Ishikawa (cell line): ENCODE measurements around the gene FRS2.

Experiments
- CEBPB ChIP-seq: IDR thresholded peaks from 2 replicates; pipeline ENCODE4 v1.6.1; 2012
- CREB1 ChIP-seq: IDR thresholded peaks from 2 replicates; pipeline ENCODE4 v1.6.1; 2012; ENCODE audit warnings: low read depth
- EGR1 ChIP-seq: IDR thresholded peaks from 2 replicates; pipeline ENCODE4 v1.6.1; 2012
- EP300 ChIP-seq: IDR thresholded peaks from 2 replicates; pipeline ENCODE4 v1.6.1; 2012; ENCODE audit warnings: borderline replicate concordance
- FOXM1 ChIP-seq: IDR thresholded peaks from 2 replicates; pipeline ENCODE4 v1.6.1; 2012; ENCODE audit warnings: low read depth, borderline replicate concordance
- NFIC ChIP-seq: IDR thresholded peaks from 2 replicates; pipeline ENCODE4 v1.6.1; 2012
- RAD21 ChIP-seq: IDR thresholded peaks from 2 replicates; pipeline ENCODE4 v1.6.1; 2012; ENCODE audit warnings: low read depth
- TAF1 ChIP-seq: IDR thresholded peaks from 2 replicates; pipeline ENCODE4 v1.6.1; 2012; ENCODE audit warnings: low read depth, mild to moderate bottlenecking
- TCF12 ChIP-seq: IDR thresholded peaks from 2 replicates; pipeline ENCODE4 v1.6.1; 2012; ENCODE audit warnings: low read depth
- TEAD4 ChIP-seq: IDR thresholded peaks from 2 replicates; pipeline ENCODE4 v1.6.1; 2012
- YY1 ChIP-seq: IDR thresholded peaks from 2 replicates; pipeline ENCODE4 v1.6.1; 2012; ENCODE audit warnings: low read depth
- ZBTB7A ChIP-seq: IDR thresholded peaks from 2 replicates; pipeline ENCODE4 v1.6.1; 2012; ENCODE audit warnings: low read depth
- TF ChIP-seq, protein P1 (sequence below): IDR thresholded peaks from 2 replicates; pipeline ENCODE4 v1.6.1; 2012
- TF ChIP-seq, protein P2 (sequence below): IDR thresholded peaks from 2 replicates; pipeline ENCODE4 v1.6.1; 2012
- TF ChIP-seq, protein P3 (sequence below): IDR thresholded peaks from 2 replicates; pipeline ENCODE4 v1.6.1; 2012; ENCODE audit warnings: low read depth, mild to moderate bottlenecking

Gene FRS2

DNA sequence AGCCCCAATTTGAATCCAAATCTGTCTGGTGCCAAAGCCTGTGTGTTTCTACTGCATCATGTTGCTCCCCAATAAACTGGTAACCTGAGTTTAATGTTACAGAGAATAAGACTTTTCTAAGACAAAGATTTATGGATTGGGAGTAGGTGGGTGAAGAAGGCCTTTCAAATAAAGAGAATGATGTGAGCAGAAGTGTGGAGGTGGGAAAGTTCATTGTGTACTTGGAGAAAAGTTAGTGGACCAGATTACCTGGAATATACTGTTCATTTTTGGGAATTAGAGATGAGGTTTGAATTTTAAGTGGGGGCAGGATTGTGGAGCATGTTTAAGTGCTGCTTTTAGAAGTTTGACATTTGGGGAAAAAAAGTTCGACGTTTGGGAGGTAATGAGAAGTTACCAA, 3.1 kb downstream of the FRS2 start:
- TF ChIP-seq CEBPB (no peak), YY1 (no peak), TCF12 (no peak)
- TF ChIP-seq, protein P1, sequence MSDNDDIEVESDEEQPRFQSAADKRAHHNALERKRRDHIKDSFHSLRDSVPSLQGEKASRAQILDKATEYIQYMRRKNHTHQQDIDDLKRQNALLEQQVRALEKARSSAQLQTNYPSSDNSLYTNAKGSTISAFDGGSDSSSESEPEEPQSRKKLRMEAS, result no peak

DNA sequence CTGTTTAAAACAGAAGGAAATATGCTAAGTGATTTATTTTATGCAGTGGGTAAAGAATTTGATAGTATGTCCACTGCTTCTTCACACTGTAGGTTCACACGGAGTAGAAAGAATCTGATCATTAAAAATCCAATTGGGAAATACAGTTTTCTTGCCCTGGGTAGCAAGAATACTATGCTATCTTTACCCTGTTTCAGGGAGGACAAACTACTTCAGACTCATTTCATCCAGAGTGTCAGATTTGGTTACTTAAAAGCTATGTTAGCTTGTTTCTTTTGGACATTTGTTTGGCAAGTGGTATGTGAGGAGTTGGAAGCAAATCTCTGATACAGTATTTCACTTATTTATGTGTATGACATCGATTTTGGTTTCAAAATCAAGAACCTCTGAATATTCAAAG, 4.3 kb downstream of the FRS2 start:
- TF ChIP-seq NFIC (no peak), ZBTB7A (no peak), TEAD4 (no peak), EGR1 (no peak), EP300 (no peak), YY1 (no peak), TCF12 (no peak), FOXM1 (no peak), TAF1 (no peak), CEBPB (no peak), RAD21 (no peak), CREB1 (no peak)
- TF ChIP-seq, protein P1, result no peak
- TF ChIP-seq, protein P2, sequence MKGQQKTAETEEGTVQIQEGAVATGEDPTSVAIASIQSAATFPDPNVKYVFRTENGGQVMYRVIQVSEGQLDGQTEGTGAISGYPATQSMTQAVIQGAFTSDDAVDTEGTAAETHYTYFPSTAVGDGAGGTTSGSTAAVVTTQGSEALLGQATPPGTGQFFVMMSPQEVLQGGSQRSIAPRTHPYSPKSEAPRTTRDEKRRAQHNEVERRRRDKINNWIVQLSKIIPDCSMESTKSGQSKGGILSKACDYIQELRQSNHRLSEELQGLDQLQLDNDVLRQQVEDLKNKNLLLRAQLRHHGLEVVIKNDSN, result no peak
- TF ChIP-seq, protein P3, sequence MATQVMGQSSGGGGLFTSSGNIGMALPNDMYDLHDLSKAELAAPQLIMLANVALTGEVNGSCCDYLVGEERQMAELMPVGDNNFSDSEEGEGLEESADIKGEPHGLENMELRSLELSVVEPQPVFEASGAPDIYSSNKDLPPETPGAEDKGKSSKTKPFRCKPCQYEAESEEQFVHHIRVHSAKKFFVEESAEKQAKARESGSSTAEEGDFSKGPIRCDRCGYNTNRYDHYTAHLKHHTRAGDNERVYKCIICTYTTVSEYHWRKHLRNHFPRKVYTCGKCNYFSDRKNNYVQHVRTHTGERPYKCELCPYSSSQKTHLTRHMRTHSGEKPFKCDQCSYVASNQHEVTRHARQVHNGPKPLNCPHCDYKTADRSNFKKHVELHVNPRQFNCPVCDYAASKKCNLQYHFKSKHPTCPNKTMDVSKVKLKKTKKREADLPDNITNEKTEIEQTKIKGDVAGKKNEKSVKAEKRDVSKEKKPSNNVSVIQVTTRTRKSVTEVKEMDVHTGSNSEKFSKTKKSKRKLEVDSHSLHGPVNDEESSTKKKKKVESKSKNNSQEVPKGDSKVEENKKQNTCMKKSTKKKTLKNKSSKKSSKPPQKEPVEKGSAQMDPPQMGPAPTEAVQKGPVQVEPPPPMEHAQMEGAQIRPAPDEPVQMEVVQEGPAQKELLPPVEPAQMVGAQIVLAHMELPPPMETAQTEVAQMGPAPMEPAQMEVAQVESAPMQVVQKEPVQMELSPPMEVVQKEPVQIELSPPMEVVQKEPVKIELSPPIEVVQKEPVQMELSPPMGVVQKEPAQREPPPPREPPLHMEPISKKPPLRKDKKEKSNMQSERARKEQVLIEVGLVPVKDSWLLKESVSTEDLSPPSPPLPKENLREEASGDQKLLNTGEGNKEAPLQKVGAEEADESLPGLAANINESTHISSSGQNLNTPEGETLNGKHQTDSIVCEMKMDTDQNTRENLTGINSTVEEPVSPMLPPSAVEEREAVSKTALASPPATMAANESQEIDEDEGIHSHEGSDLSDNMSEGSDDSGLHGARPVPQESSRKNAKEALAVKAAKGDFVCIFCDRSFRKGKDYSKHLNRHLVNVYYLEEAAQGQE, result no peak

DNA sequence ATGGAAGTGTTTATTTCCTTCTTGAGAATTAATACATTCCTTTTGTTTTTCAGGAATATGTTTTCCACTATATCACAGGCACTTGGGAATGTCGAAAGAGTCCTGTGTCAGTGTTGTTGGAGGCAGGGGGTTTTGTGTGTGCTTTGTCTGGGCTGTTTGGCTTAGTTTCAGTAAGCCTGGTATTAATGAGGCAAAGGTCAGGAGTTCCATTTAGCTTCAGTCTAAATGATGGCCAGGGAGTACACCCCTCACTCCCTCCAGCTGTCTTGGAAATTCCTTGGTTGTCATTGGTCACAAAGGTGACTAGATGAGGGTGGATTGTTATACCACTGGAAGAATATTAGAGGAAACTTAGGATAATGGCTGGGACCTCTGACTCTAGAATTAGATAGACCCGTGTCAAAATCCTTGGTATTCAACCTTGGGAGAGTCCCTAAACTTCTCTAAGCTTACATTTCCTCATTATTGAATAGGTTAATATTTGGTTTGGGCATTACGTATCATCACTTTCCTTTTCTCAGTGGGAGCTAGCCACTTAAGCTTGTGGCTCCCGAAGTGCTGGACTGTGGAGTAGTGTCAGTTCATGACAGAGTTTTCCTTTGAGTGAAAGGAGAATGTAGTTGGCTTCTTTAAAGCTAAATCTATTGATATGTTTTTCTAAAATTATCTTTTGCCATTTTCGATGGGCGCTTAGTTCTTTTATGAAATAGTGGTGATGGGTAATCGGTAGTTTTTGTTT, 5.2 kb downstream of the FRS2 start:
- TF ChIP-seq, protein P3, result no peak
- TF ChIP-seq EGR1, result no peak
- no peak for TF ChIP-seq NFIC
- TF ChIP-seq ZBTB7A, result no peak
- TF ChIP-seq, protein P1, result no peak
- TF ChIP-seq TAF1, result no peak
- no peak for TF ChIP-seq YY1
- no peak for TF ChIP-seq FOXM1
- TF ChIP-seq TEAD4, result no peak

DNA sequence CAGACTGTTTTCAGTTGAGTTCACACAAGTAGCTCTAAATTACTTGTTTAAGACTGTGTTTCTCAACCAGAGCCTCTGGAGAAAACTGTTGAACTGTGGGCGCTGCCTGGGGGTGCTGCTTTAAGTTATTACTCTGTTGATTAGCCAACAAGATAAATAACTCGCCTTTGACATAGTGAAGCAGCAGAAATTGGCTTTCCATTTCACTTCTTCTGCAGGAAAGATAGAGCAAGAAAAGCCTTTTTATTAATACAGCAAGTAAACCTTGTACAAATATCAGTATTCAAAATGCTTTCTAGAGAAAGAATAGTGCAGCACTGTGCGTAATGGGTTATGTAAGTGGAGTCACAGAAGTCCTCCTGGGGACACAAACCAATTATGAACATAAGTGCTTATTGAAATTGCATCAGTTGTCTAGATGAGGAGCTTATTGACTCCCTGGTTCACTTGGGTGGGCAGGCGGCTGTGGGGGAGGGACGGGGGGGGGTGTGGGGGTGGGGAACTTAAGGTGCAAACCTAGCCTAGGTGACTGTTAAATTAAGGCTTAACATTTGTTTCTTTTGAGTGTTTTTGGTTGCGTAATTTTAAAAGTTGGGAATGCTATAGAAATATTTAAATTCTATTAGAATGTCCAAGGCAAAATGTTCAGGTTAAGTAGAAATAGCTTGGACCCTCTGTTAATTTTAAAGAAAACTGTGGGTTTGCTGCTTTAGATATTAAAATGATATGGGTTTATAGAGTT, 6.3 kb downstream of the FRS2 start:
- TF ChIP-seq CREB1, result no peak
- no peak for TF ChIP-seq NFIC
- TF ChIP-seq TEAD4, result no peak
- no peak for TF ChIP-seq CEBPB

DNA sequence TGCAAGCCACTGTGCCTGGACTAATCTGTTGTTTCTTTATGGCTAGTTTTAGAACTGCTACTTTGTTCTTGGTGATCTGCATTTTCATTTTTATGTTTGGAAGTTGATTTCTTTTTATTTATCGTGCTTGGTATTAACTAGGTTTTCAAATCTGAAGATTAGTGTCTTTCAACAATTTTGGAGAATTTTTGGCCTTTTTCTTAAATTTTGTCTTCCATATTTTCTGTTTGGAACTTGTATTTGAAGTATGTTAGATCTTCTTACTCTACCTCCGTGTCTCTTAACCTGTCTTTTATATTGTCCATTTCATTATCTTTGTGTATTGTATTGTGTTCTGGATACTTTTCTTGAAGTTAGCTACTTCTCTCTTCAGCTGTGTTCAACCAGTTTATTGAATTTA, 9.5 kb downstream of the FRS2 start:
- TF ChIP-seq, protein P3, result no peak
- TF ChIP-seq RAD21 (no peak), NFIC (no peak), FOXM1 (no peak), EP300 (no peak), YY1 (no peak), ZBTB7A (no peak), CREB1 (no peak), TAF1 (no peak), TCF12 (no peak), CEBPB (no peak), TEAD4 (no peak), EGR1 (no peak)
- TF ChIP-seq, protein P2, result no peak
- TF ChIP-seq, protein P1, result no peak
